GM12872 (cell line): ENCODE measurements around the gene GRIK4.

Source experiments
- TF ChIP-seq, protein P1 (sequence below): IDR thresholded peaks from 3 replicates; pipeline ENCODE4 v1.5.1; 2011; ENCODE audit warnings: low read depth, mild to moderate bottlenecking, low read length, moderate library complexity; ENCODE audit not compliant: insufficient read depth

Gene GRIK4

DNA sequence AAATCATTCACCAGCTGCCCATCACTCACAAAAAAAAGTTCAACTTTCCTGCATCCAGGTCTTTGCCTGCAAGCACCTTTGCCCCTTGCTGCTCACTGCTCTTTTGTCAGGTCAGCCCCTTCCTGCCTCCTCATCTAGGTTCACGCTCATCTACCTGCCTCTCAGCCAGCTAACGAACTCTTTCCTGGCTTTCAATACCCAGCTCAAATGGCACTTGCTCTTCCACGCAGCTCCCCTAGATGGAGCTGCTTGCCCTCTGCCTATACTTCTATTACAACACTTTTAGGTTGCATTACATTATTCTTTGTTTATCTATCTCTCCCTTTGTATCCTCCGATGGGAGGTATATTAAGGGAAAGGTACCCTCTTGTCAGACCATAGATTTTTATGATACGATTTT is 433.5 kb downstream of the GRIK4 start:
- TF ChIP-seq, protein P1, sequence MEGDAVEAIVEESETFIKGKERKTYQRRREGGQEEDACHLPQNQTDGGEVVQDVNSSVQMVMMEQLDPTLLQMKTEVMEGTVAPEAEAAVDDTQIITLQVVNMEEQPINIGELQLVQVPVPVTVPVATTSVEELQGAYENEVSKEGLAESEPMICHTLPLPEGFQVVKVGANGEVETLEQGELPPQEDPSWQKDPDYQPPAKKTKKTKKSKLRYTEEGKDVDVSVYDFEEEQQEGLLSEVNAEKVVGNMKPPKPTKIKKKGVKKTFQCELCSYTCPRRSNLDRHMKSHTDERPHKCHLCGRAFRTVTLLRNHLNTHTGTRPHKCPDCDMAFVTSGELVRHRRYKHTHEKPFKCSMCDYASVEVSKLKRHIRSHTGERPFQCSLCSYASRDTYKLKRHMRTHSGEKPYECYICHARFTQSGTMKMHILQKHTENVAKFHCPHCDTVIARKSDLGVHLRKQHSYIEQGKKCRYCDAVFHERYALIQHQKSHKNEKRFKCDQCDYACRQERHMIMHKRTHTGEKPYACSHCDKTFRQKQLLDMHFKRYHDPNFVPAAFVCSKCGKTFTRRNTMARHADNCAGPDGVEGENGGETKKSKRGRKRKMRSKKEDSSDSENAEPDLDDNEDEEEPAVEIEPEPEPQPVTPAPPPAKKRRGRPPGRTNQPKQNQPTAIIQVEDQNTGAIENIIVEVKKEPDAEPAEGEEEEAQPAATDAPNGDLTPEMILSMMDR = peak; percentile 29; the same call in 1 of the 3 replicates

GRCh38 chr11:120950880-120951279 is 439.3 kb downstream of the GRIK4 start:
- TF ChIP-seq, protein P1 = no peak

- TF ChIP-seq, protein P1 = peak; percentile 81
Measured at GRCh38 chr11:120952461-120953434, 441.2 kb downstream of the GRIK4 start.

GRCh38 chr11:120954381-120954780 is 442.8 kb downstream of the GRIK4 start:
- TF ChIP-seq, protein P1 = no peak

- TF ChIP-seq, protein P1 = no peak
Measured at GRCh38 chr11:120956710-120957495, 445.4 kb downstream of the GRIK4 start.

DNA sequence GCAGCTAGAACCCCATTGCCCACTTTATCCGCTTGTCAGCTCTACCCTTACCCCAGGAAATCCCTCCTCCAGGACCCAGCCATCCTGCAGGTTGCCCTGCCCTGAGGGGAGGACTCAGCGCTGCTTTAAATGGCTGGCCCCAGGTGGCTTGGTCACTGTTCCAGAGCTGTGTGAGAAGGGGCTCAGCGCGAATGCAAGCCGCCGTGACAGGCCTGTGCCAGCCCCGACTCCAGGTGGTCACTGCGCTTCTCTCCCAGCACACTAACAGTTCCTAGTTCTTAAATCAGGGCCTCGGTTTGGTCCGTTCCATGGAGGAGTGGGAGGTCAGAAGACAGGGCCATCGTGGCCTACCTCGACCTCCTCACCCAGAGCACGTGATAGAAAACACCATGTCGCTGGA is 446.6 kb downstream of the GRIK4 start:
- TF ChIP-seq, protein P1 = no peak

DNA sequence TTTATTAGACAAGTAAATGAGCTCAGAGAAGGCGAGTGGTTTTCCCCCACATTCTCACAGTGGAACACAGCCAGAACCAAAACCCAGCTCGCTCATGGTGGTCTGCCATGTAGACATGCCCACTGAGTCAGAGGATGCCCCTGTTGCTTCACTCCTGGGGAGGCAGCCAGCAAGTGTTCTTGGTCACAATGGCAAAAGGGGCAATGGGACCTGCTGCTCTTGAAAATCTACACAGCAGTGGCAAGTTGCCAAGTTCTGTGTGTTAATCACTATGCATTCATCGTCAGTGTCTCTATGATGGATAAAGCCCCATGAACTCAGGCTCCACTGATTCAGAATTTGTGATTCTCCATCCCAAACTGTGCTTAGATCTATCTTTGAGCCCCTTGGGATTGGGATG is 447.6 kb downstream of the GRIK4 start:
- TF ChIP-seq, protein P1 = no peak
